ENCODE data around the gene PM20D2. TPM values are rescaled to one million over a fixed set of nuclear protein-coding genes. Genes with fewer than 3 reads are reported as not detected.

PM20D2 gene
- total and polyA plus RNA-seq, 2 of the 13 experiments (the other 11 are each of a cell fraction or from before 2014, with no cell fraction given), result 13.3 to 26.3 TPM

- in situ Hi-C loops (cut with HindIII; ENCODE audit: extremely low pct_ligation_motif_present, low pct_unique_long_range_greater_than_20kb) (no loop called here), intact Hi-C loops (cut with micrococcal nuclease; ENCODE audit: unreplicated experiment) (no loop called here)
- H3K4me1 ChIP-seq (ENCODE audit: insufficient read depth, low read length), result no peaks in the 10 kb centered on the region
- peaks cover 9% of the 10 kb centered on the region; the same call in 1 of the 2 replicates for H3K9me3 ChIP-seq (ENCODE audit: low read length)
- TF ChIP-seq ZBTB1 (CRISPR knock-in tag; IDR thresholded peaks at IDR 0.05; ENCODE audit: borderline replicate concordance) (no peak), ZNF160 (CRISPR knock-in tag; IDR thresholded peaks at IDR 0.05) (peak; percentile 93; the same call in 1 of the 2 replicates), THYN1 (CRISPR knock-in tag; IDR thresholded peaks at IDR 0.05; ENCODE audit: borderline replicate concordance, low read depth) (no peak), HIC2 (CRISPR knock-in tag; IDR thresholded peaks at IDR 0.05; ENCODE audit: low read depth) (no peak), ZNF276 (CRISPR knock-in tag; IDR thresholded peaks at IDR 0.05; ENCODE audit: low read depth) (no peak), FOXA1 (IDR thresholded peaks at IDR 0.05) (no peak), FOXA1 (CRISPR knock-in tag; IDR thresholded peaks at IDR 0.05) (no peak)
- no TSS peak for BruUV-seq (replicated peaks)
- no peaks in the 10 kb centered on the region for H3K36me3 ChIP-seq (replicated peaks in 1 of 2; ENCODE audit: control insufficient read depth in 1 of 2, insufficient read depth in 2 of 2, low read length in 2 of 2)
- no peak overlapping the region for H2AFZ ChIP-seq (ENCODE audit: low read length)
- peaks cover 0 to 13% of the 10 kb centered on the region in 2 experiments; a peak in 1 of 5 replicates for H3K27me3 ChIP-seq (ENCODE audit: control insufficient read depth in 1 of 2, insufficient read depth in 2 of 2, low read length in 2 of 2)
- CTCF ChIA-PET (ENCODE audit: low intra/inter-chr PET ratio, low total read pairs), result no interaction called here
- ATAC-seq, result no peak
- no peak for FAIRE-seq
- POLR2A ChIA-PET, result no interaction called here
- H3K4me3 ChIP-seq (replicated peaks in 1 of 3; ENCODE audit: insufficient read depth in 1 of 3, low read depth in 2 of 3, low read length in 3 of 3), result no peak overlapping the region
- DNase-seq (ENCODE audit: low spot score), result no peak
- no peaks in the 10 kb centered on the region for H3K79me2 ChIP-seq (ENCODE audit: insufficient read depth, low read length)
- H3K27ac ChIP-seq (ENCODE audit: extremely low read length, insufficient read depth, low read length), result no peak overlapping the region
- WGBS (ENCODE audit: low lambda C conversion rate), result 90% methylated on average over 1 of the region's 1 CpG
- no peak overlapping the region for H3K9ac ChIP-seq (ENCODE audit: insufficient read depth, low read depth, low read length)
- H4K20me1 ChIP-seq (ENCODE audit: insufficient read depth, low read length), result no peaks in the 10 kb centered on the region
- no peak overlapping the region for H3K4me2 ChIP-seq (ENCODE audit: low read depth, low read length)
These were observed 48.7 kb downstream of the PM20D2 start for GRCh38 chr6:89194559-89194958.

Data from HepG2 (cell line).